GM18526 (cell line): ENCODE data around the gene RNF44.

Source experiments
- POLR2A ChIP-seq: IDR thresholded peaks from 3 replicates; pipeline ENCODE4 v1.6.1; 2011; ENCODE audit not compliant: insufficient read length; ENCODE audit errors: extremely low read depth

RNF44 gene

GRCh38 chr5:176517053-176517661 is 20.0 kb downstream of the RNF44 start:
- no peak for TF ChIP-seq POLR2A

GRCh38 chr5:176515396-176515795 is 21.8 kb downstream of the RNF44 start:
- TF ChIP-seq POLR2A = no peak

GRCh38 chr5:176514244-176514950 is 22.8 kb downstream of the RNF44 start:
- no peak for TF ChIP-seq POLR2A

- no peak for TF ChIP-seq POLR2A
Measured at GRCh38 chr5:176513788-176514187, 23.4 kb downstream of the RNF44 start.

GRCh38 chr5:176508603-176509002 is 28.6 kb downstream of the RNF44 start:
- TF ChIP-seq POLR2A = no peak

- no peak for TF ChIP-seq POLR2A
Measured at GRCh38 chr5:176507911-176508310, 29.3 kb downstream of the RNF44 start.

- TF ChIP-seq POLR2A = no peak
Measured at GRCh38 chr5:176503496-176503895, 33.7 kb downstream of the RNF44 start.

GRCh38 chr5:176501333-176501732 is 35.9 kb downstream of the RNF44 start:
- no peak for TF ChIP-seq POLR2A

- TF ChIP-seq POLR2A = no peak
Measured at GRCh38 chr5:176500511-176500910, 36.7 kb downstream of the RNF44 start.

GRCh38 chr5:176499273-176499672 is 37.9 kb downstream of the RNF44 start:
- no peak for TF ChIP-seq POLR2A

- TF ChIP-seq POLR2A = no peak
Measured at GRCh38 chr5:176497852-176498251, 39.4 kb downstream of the RNF44 start.

- no peak for TF ChIP-seq POLR2A
Measured at GRCh38 chr5:176492431-176492830, 44.8 kb downstream of the RNF44 start.

- no peak for TF ChIP-seq POLR2A
Measured at GRCh38 chr5:176491901-176492300, 45.3 kb downstream of the RNF44 start.

- TF ChIP-seq POLR2A = no peak
Measured at GRCh38 chr5:176491101-176491502, 46.1 kb downstream of the RNF44 start.

GRCh38 chr5:176490301-176490700 is 46.9 kb downstream of the RNF44 start:
- no peak for TF ChIP-seq POLR2A

- TF ChIP-seq POLR2A = no peak
Measured at GRCh38 chr5:176489077-176489476, 48.1 kb downstream of the RNF44 start.
